GM18502 (cell line): ENCODE measurements around the gene LOXL3.

Experiments used
- ATAC-seq: cut with Tn5 transposase; IDR thresholded peaks from one replicate; pipeline ENCODE4 v1.9.1; 2021; ENCODE audit warnings: mild to moderate bottlenecking; ENCODE audit not compliant: unreplicated experiment, poor library complexity

LOXL3 gene, protein sequence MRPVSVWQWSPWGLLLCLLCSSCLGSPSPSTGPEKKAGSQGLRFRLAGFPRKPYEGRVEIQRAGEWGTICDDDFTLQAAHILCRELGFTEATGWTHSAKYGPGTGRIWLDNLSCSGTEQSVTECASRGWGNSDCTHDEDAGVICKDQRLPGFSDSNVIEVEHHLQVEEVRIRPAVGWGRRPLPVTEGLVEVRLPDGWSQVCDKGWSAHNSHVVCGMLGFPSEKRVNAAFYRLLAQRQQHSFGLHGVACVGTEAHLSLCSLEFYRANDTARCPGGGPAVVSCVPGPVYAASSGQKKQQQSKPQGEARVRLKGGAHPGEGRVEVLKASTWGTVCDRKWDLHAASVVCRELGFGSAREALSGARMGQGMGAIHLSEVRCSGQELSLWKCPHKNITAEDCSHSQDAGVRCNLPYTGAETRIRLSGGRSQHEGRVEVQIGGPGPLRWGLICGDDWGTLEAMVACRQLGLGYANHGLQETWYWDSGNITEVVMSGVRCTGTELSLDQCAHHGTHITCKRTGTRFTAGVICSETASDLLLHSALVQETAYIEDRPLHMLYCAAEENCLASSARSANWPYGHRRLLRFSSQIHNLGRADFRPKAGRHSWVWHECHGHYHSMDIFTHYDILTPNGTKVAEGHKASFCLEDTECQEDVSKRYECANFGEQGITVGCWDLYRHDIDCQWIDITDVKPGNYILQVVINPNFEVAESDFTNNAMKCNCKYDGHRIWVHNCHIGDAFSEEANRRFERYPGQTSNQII

DNA sequence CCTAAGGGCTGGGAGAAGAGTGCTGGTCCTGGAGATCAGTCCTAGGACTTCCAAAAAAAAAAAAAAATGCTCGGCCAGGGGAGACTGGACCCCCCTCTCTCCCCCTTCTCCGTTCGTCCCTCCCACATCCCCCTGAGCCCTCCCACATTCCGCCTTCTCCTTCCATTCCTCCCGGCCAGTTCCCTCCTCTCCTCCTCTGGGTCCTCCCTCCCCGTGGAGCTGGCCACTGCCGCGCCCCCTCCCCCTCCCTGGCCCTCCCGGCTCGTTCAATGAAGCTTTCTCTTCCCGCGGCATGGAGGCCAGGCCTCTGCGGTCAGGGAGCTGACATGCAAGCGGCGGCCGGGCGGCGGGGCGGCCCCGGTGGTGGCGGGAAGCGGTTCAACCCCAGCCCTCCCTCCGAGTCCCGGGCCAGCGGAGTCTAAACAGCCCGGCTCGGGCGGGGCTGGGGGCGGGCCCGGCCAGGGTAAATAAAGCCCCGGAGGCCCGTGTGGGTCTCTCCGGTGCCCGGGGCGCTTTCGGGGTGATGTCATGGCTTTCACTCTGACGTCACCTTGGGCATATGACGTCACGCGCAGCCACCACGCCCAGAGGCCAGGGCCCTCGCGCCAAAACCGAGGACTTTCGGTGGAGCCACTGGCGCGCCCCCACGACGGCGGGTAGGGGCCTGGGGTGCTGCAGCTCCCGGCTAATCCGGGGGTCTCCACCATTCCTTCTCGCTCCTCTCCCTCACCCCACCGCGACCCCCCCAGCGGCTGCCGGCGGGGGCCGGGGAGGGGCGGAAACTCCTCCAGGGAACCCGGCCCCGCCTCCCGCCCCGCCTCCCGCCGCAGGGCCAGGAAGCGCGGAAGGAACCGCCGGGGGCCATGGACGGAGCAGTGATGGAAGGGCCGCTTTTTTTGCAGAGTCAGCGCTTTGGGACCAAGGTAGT lies at the start of gene LOXL3, which contains the start of gene DOK1:
LOXL3 (minus strand) TSS at position 51 of the 928 bp plus-strand sequence. CDS start 1,308 bp downstream, outside the sequence.
DOK1 (plus strand) TSS at position 829 of the 928 bp plus-strand sequence; CDS start at position 864, 35 bp downstream.
- ATAC-seq = peak; percentile 55

DNA sequence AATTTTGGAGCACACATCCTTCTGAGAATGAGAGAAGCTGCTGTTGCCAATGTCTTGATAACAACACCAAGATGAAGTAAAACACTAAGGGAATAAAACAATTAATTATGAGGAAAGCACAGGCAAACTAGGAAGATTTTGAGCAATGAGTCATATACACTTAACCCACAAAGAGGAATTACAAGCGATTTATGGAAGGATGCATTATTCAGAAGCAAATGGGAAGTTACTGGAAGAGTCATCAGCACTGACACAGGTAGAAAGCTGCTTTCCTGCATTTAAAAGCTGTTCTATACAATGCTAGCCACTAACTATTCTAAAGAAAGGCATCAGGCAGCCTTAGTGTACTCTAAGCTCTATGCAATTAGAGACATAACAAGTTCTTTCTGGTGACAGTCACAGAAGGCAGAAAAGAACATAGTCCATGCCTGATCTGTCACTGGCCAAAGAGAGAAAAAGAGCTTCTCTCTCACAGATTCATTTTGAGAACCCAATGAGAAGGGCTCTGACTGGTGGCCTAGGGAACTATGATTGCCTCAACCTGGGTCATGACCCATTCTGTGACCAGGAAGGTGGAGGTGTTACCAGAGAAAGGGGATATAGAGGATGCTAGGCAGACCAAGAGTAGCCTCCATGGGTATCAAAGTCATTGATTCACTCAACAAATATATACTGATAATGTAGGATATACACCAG lies 49.0 kb upstream of the LOXL3 start:
- ATAC-seq = no peak

DNA sequence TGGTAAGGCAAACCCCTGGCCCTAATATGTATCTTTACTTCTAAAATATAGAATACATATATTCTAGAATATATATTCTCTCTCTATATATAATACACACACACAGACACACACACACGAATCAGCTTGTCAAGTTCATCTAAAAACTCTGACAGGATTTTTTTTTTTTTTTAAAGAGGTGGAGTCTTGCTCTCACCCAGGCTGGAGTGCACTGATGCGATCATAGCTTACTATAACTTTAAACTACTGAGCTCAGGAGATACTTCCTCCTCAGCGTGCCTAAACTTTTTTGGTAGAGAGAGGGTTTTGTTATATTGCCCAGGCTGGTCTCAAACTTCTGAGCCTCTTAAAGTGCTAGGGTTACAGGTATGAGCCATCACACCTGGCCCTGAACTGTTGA lies 45.9 kb upstream of the LOXL3 start:
- ATAC-seq = no peak

DNA sequence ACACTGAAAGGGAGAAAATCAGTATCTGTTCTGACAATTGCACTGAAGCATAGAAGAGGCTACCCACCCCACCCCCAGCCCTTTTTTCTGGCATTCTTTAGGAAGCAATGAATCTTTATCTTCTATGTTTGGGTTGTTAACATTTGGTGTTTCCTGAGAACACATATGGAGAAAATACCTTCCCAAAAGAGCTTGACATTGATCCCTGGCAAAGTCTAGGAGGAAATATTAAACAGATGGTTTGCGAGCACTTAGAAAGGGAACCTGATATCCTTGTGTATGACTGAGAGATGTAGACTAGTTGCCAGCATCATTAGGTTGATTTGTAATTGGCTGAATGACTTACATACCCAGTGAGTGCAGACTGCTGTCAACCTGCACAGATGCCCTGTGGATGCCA lies 43.7 kb upstream of the LOXL3 start:
- no peak for ATAC-seq

DNA sequence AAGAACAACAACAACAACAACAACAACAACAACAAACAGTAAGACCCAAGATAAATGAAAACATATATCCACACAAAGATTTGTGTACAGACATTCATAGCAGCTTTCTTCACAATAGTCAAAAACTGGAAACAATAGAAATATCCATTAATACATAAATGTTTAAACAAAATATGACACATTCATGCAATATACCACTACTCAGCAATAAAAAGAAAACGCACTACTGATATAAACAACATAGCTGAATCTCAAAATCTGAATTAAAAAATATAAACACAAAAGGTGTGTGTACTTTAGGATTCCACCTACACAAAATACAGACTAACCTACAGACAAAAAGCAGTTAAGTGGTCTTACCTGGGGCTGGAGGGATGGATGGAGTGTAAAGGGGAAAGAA lies 42.8 kb upstream of the LOXL3 start:
- no peak for ATAC-seq

DNA sequence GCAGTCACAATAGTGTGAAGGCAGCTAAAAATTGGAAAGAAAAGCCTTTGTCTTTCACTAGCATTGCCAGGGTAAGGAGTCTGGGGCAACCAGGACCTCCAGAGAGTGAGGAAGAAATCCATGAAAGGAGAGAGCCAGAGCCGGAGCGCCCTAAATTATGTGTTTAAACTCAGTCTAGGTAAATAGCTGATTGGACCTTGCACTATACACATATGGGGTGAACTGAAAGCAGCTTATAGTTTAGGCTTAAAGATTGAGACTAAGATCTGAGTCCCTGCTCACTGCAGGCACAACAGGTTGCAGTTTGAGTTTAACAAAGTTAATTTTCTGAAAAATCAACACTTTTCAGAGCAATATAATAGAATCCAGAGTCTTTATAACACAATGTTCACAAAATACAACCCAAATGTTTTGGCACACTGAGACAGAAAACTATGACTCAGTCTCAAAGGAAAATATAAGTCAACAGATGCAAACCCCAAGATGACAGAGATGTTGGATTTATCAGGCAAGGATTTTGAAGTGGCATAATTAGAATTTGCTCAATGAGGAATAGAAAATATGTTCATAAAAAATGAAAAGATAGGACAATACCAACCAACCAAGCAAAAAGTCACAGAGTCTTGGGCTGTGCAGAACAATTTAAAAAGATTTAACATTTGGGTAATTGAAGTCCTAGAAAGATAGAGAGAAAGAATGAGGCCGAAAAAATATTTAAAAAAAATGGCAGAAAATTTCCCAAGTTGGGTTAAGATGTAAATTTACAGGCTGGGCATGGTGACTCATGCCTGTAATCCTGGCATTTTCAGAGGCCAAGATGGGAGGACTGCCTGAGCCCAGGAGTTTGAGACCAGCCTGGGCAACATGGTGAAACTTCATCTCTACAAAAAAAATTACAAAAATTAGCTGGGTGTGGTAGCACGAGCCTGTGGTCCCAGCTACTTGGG lies 40.4 kb upstream of the LOXL3 start:
- ATAC-seq = no peak

DNA sequence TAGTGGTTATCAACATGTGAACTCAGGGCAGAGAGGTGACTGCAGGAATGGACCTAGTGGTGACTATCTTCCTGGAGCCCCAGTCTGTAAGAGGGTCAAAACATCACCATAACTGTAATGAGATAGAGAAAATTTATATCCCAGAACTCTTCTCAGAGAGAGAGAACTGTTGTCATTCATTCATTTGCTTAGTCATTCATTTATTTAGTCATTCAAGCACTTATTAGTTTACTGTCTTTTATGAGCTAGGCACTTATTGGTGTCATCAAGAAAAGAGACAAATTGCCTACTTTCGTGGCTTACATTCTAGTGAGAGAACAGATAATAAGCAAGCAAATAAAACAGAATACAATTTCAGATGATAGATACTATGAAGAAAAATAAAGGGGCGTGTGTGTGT lies 34.9 kb upstream of the LOXL3 start:
- ATAC-seq = no peak

DNA sequence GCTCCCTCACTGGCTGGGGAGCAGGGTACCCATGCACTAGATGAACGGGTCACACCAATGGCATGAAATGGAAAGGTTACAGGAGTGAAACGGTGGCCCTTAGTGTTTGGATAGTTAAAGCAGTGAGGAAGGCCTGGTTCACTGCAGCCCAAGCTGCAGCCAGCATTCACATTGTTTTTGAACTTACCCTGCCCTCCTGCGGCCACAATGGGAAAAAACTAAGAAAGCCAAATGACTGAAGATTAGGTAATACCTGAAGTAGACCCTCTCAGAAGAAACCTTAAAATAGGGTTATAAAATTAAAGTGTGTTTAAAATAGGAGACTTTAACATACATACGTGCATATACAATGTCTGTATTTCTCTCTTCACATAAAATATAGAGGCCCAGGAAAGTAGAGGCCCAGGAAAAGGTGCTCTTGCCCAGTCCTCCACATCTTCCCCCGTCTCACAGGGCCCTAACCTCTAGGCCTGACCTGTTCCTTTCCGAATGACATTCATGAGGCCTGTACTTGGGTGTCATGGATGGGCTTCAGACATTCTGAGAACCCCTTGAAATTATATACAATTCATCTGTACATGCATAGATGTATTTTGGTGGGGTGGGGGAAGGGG lies 34.0 kb upstream of the LOXL3 start:
- peak; percentile 59 for ATAC-seq

DNA sequence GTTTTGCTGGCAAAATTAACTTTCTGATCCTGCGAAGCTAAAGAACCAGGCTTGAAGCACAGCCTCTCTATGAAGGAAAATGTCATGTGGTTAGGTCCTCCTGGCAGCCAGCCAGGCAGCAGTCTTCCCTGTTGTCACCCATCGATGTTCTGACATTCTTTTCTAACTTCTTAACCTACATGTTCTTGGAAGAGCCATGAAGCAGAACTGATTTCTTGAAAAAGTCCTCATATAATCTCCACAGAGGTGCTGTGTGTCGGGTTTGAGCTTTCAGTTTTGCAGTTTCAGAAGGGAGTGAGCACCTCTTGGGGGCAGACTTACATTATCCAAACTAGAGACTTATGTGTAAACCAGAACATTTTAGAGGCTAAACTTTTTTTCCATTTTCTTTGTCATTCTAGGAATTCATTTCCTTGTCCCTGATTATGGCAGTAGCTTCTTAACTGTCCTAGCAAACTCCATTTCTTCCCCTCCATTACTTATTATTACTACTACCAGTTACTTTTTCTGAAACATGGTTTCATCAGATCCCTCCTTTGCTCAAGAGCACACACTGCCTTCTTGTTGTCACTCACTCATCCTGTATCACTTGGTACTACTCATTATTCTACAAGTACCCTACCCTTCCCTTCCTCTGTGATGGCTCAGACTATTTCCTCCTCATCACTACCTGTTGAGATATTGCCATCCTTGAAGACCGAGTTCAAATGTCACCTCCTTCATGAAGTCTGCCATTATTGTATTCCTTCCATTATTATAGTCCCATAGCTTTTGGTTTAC lies 31.9 kb upstream of the LOXL3 start:
- no peak for ATAC-seq

DNA sequence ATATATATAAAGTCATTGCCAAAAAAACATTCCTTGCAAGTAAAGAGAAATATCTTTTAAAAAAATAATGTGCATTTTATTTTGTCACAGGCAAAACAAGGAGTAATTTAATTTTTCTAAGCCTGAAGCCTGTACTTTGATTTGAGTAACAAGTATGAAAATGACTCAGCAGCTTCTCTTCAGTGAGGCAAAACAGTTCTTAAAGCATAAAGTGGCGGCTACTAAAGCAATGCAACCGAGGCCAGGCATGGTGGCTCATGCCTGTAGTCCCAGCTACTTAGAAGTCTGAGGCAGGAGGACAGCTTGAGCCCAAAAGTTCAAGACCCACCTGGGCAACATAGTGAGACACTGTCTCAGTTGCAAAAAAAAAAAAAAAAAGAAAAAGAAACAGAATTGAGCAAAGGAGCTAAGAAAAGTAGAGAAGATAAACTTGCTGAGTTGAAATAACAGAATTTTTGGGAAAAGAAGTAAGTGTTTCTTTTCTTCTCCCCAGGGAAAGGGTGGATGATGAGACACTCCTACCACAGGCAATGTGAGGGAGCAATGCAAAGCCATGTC lies 30.4 kb upstream of the LOXL3 start:
- peak; percentile 67 for ATAC-seq

DNA sequence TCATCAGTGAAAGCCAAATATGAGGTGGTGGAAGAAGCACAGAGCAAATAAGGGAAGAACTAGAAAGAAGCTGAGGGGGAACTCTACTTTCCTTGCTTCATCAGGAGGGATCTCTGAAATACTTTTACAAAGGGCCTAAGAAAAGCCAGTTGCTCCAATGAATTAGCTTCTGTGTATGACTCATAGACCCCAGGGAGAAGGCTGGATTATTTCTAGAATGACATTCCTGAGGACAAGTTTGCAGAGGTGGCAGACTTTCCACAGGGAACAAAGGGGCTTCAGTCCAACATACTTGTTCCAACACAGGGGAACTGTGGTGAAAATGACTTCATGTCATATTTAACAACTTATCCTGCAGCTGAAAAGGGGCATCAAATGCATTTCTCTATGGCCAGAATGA lies 29.8 kb upstream of the LOXL3 start:
- no peak for ATAC-seq

DNA sequence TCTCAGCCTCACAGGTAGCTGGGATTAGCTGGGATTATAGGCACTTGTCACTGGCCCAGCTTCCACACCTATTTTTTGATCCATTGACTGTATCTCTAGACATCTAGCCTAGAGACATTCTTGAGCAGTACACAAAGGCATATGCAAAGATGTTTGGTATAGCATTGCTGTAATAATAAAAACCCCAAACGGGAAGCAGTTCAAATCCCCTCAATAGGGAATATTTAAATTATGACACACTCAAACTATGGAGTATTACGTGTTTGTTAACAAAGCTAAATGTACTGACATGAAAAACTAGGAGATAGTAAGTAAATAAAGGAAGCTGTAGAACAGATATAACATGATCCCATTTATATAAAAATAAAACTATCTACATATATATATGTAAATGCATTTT lies 28.4 kb upstream of the LOXL3 start:
- no peak for ATAC-seq

DNA sequence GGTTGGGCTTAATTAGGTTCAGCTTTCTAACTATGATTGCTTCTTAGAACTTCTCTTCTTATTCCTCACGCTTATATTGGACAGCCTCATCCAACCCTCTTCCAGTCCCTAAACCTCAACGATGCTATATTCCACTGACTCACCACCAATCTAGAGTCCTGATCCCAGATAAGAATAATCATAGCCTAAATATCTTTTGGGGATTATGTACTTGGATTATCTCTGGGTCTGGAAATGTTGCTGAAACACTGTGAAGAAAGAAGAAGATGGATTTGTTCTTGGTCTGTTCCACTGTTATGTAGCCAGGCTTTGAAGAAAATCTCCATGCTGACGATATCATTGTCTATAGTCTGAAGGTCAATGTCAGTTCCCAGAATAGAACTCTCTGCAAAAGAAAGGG lies 27.7 kb upstream of the LOXL3 start:
- no peak for ATAC-seq

DNA sequence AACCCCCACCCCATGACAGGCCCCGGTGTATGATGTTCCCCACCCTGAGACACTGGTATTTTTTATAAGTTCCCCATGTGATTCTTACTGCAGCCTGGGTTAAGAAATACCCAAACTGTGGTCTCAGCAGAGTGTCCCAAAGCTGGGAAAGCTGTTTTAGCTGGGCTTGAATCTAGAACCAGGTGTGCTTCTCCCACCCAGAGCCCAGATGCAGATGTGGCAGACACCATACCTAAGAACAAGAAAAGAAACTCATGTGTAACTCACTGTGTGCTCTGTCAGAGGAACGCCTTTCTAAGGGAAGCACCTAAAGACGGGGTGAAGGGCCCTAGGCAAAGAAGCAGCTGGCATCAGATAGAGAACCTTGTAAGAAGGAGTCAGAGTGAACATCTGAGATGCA lies 24.7 kb upstream of the LOXL3 start:
- peak; percentile 56 for ATAC-seq

DNA sequence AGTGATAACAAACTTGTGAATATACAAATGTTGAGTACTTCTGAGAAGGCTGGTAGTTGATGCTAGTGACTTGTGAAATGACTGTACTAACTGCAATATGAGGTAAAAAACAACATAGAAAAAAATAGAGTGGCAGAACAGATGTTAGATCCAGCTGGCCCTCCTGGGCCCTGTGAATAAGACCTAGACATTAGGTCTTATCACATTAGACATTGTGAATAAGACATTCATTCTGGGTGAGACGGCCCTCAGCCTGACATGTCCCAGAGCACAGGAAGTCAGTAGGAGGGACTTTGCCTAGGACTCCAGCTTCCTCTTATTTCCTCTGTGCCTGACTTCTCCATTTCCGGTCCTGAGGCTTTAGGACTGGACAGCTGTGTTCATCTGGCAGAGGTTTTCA lies 23.7 kb upstream of the LOXL3 start:
- peak; percentile 56 for ATAC-seq

DNA sequence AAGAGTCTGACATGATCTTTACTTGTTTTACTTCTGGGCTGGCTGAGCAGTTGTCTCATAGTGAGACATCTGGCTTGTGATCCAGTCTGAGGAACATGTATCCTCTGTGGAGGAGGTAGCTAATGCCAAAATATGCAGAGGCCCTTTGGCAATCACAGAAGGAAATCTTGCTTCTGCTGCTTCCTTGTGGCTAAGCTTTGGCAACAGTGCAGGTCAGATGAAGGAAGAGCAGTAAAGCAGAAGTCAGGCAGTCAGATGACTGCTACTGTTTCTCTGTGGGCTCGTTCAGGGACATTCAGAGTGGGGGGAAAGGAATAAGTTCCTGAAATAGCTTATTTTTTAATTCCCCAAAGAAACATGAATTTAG lies 23.1 kb upstream of the LOXL3 start:
- peak; percentile 16 for ATAC-seq

DNA sequence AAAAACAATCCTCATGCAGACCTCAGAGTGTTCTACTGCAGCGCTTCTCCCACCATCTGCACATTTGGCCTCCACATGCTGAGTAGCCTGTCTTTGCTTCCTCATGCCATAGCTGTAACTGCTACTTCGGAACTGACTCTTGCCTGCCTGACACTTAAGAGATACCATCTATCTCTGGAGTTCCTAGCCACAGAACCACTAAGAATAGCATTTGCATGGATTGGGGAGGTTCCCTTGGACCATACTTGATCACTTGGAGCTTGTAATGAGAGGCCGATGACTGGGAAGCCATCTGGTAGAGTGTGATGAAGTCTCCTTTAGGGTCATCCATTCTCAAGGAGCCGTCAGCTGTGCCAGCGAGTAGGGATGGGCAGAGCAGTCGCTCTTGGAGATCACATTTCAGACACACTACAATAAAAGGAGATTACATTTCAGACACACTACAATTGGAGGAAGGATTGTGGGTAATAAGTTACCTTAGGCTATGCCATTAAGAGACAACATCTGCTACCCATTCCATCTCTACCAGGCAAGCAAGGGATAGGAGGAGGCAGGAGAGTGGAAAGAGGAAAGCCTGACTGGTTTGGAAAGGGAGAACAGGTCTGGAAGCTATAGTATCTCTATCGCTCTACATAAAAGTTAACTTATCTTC lies 22.6 kb upstream of the LOXL3 start:
- ATAC-seq = no peak
